ENCODE results near the gene UGT1A5.

UGT1A5 gene

GRCh38 chr2:233818639-233819621 is 106.2 kb downstream of the UGT1A5 start:
- no peak for TF ChIP-seq CTCF (IDR thresholded peaks at IDR 0.05; ENCODE audit: control insufficient read depth, extremely low read depth, insufficient read depth)
- DNase-seq (ENCODE audit: low read depth) = no peak
- H3K4me3 ChIP-seq (ENCODE audit: low read depth, low read length) = no peak overlapping the region

- H3K4me3 ChIP-seq (ENCODE audit: low read depth, low read length) = no peak overlapping the region
- no peak for DNase-seq (ENCODE audit: low read depth)
- no peak for TF ChIP-seq CTCF (IDR thresholded peaks at IDR 0.05; ENCODE audit: control insufficient read depth, extremely low read depth, insufficient read depth)
Observed at GRCh38 chr2:233819884-233820773, 107.4 kb downstream of the UGT1A5 start.

GRCh38 chr2:233820774-233821105 is 108.0 kb downstream of the UGT1A5 start:
- DNase-seq (ENCODE audit: low read depth) = no peak
- no peak for TF ChIP-seq CTCF (IDR thresholded peaks at IDR 0.05; ENCODE audit: control insufficient read depth, extremely low read depth, insufficient read depth)
- H3K4me3 ChIP-seq (ENCODE audit: low read depth, low read length) = no peak overlapping the region

- no peak for DNase-seq (ENCODE audit: low read depth)
- TF ChIP-seq CTCF (IDR thresholded peaks at IDR 0.05; ENCODE audit: control insufficient read depth, extremely low read depth, insufficient read depth) = no peak
- H3K4me3 ChIP-seq (ENCODE audit: low read depth, low read length) = no peak overlapping the region
Observed at GRCh38 chr2:233821196-233821595, 108.5 kb downstream of the UGT1A5 start.

GRCh38 chr2:233821709-233822100 is 109.0 kb downstream of the UGT1A5 start:
- no peak for DNase-seq (ENCODE audit: low read depth)
- no peak for TF ChIP-seq CTCF (IDR thresholded peaks at IDR 0.05; ENCODE audit: control insufficient read depth, extremely low read depth, insufficient read depth)
- no peak overlapping the region for H3K4me3 ChIP-seq (ENCODE audit: low read depth, low read length)

- no peak for TF ChIP-seq CTCF (IDR thresholded peaks at IDR 0.05; ENCODE audit: control insufficient read depth, extremely low read depth, insufficient read depth)
- DNase-seq (ENCODE audit: low read depth) = no peak
- no peak overlapping the region for H3K4me3 ChIP-seq (ENCODE audit: low read depth, low read length)
Observed at GRCh38 chr2:233822101-233822771, 109.5 kb downstream of the UGT1A5 start.

Data from LNCaP clone FGC (cell line).